ENCODE measurements around the gene BACH2. TPM values are rescaled to one million over a fixed set of nuclear protein-coding genes. Genes with fewer than 3 reads are reported as not detected.

BACH2 gene
- total and polyA plus RNA-seq, 9 of the 15 experiments (the other 6 are each of a cell fraction or from before 2014, with no cell fraction given) = 0.06 to 3.1 (median 0.59) TPM

GRCh38 chr6:90222724-90223198 lies 73.9 kb downstream of the BACH2 start (continued):
- TF ChIP-seq CTBP1 (IDR thresholded peaks at IDR 0.05; ENCODE audit: borderline replicate concordance) (peak; percentile 45; the same call in 1 of the 2 replicates), ZNF274 (IDR thresholded peaks at IDR 0.05; ENCODE audit: borderline replicate concordance, low read depth, low read length) (no peak), BHLHE40 (IDR thresholded peaks at IDR 0.05; ENCODE audit: low read length) (peak; percentile 58), SRSF1 (IDR thresholded peaks at IDR 0.05; ENCODE audit: low read depth, low read length) (no peak), TCF3 (CRISPR knock-in tag; IDR thresholded peaks at IDR 0.05) (peak; percentile 35; the same call in 1 of the 2 replicates), TAF9B (IDR thresholded peaks at IDR 0.05; ENCODE audit: partially characterized antibody) (peak; percentile 87), NR0B1 (IDR thresholded peaks at IDR 0.05; ENCODE audit: partially characterized antibody) (no peak), MAFG (tag; conservative IDR thresholded peaks at IDR 0.05) (peak; percentile 64), MEF2A (IDR thresholded peaks at IDR 0.05; ENCODE audit: control insufficient read depth, low read depth, low read length) (no peak), MLX (CRISPR knock-in tag; conservative IDR thresholded peaks at IDR 0.05) (no peak), YBX1 (IDR thresholded peaks at IDR 0.05) (no peak), CC2D1A (IDR thresholded peaks at IDR 0.05) (peak; percentile 59; the same call in 1 of the 2 replicates), MGA (IDR thresholded peaks at IDR 0.05) (no peak), CEBPB (tag; IDR thresholded peaks at IDR 0.05) (0 out of 2 replicates have a peak, but pooled peaks have one; percentile 26), C11orf30 (IDR thresholded peaks at IDR 0.05; ENCODE audit: low read depth) (peak; percentile 87), TRIM24 (IDR thresholded peaks at IDR 0.05) (peak; percentile 94 to 97)

Data from K562 (cell line).